ENCODE data around the gene MEGF11.
"Not testable (repeated sequence)": the region's sequence is repeated elsewhere in the genome, so short reads cannot be mapped to it uniquely, and the experiment has no call there.

MEGF11 gene

GRCh38 chr15:66001717-66002426 is 251.7 kb downstream of the MEGF11 start:
- no peak for DNase-seq (ENCODE audit: low read depth)

GRCh38 chr15:66001042-66001441 is 252.5 kb downstream of the MEGF11 start:
- DNase-seq (ENCODE audit: low read depth), result no peak

- DNase-seq (ENCODE audit: low read depth), result no peak
Observed at GRCh38 chr15:65998486-65998885, 255.1 kb downstream of the MEGF11 start.

GRCh38 chr15:65996901-65997300 is 256.6 kb downstream of the MEGF11 start:
- DNase-seq (ENCODE audit: low read depth), result no peak

GRCh38 chr15:65994832-65995231 is 258.7 kb downstream of the MEGF11 start:
- no peak for DNase-seq (ENCODE audit: low read depth)

GRCh38 chr15:65993762-65994161 is 259.8 kb downstream of the MEGF11 start:
- no peak for DNase-seq (ENCODE audit: low read depth)

GRCh38 chr15:65993236-65993635 is 260.3 kb downstream of the MEGF11 start:
- no peak for DNase-seq (ENCODE audit: low read depth)

- DNase-seq (ENCODE audit: low read depth), result no peak
Observed at GRCh38 chr15:65991721-65992483, 261.6 kb downstream of the MEGF11 start.

GRCh38 chr15:65990298-65990981 is 263.1 kb downstream of the MEGF11 start:
- no peak for DNase-seq (ENCODE audit: low read depth)

GRCh38 chr15:65987100-65987499 is 266.4 kb downstream of the MEGF11 start:
- no peak for DNase-seq (ENCODE audit: low read depth)

GRCh38 chr15:65986416-65986815 is 267.1 kb downstream of the MEGF11 start:
- DNase-seq (ENCODE audit: low read depth), result no peak

- DNase-seq (ENCODE audit: low read depth), result no peak
Observed at GRCh38 chr15:65985387-65985786, 268.2 kb downstream of the MEGF11 start.

GRCh38 chr15:65982627-65983322 is 270.8 kb downstream of the MEGF11 start:
- DNase-seq (ENCODE audit: low read depth), result no peak

- no peak for DNase-seq (ENCODE audit: low read depth)
Observed at GRCh38 chr15:65981837-65982626, 271.5 kb downstream of the MEGF11 start.

GRCh38 chr15:65980824-65981456 is 272.6 kb downstream of the MEGF11 start:
- peak; percentile 87 for DNase-seq (ENCODE audit: low read depth)

GRCh38 chr15:65979837-65980236 is 273.7 kb downstream of the MEGF11 start:
- no peak for DNase-seq (ENCODE audit: low read depth)

- peak; percentile 28 for DNase-seq (ENCODE audit: low read depth)
Observed at GRCh38 chr15:65979316-65979715, 274.2 kb downstream of the MEGF11 start.

GRCh38 chr15:65978110-65978509 is 275.4 kb downstream of the MEGF11 start:
- DNase-seq (ENCODE audit: low read depth), result no peak

- DNase-seq (ENCODE audit: low read depth), result not testable (repeated sequence)
Observed at GRCh38 chr15:65976196-65976595, 277.4 kb downstream of the MEGF11 start.

- no peak for DNase-seq (ENCODE audit: low read depth)
Observed at GRCh38 chr15:65971741-65971995, 281.9 kb downstream of the MEGF11 start.
